Muscle layer of colon (tissue), 2 donors: Measurements from ENCODE around the gene ATAD3B.
"Not testable (repeated sequence)": the region's sequence is repeated elsewhere in the genome, so short reads cannot be mapped to it uniquely, and the experiment has no call there.

ENCODE experiments used
- H3K27ac ChIP-seq: one replicate; pipeline ENCODE4 v1.7.0; 2013; ENCODE audit warnings: low read depth, mild to moderate bottlenecking, low read length, moderate library complexity
- H3K27me3 ChIP-seq, 2 donors: one replicate each; pipeline ENCODE4 v1.7.0; 2013; ENCODE audit warnings: low read length in 2 of 2, mild to moderate bottlenecking in 2 of 2; ENCODE audit not compliant: insufficient read depth in 2 of 2, control insufficient read depth in 1 of 2
- H3K36me3 ChIP-seq: one replicate; pipeline ENCODE4 v1.7.0; 2013; ENCODE audit warnings: mild to moderate bottlenecking, low read length; ENCODE audit not compliant: insufficient read depth
- H3K4me1 ChIP-seq: one replicate; pipeline ENCODE4 v1.7.0; 2013; ENCODE audit warnings: mild to moderate bottlenecking, low read length; ENCODE audit not compliant: insufficient read depth
- H3K4me3 ChIP-seq, 2 donors: one replicate each; pipeline ENCODE4 v1.7.0; 2013; ENCODE audit warnings: low read length in 2 of 2, low read depth in 1 of 2, mild to moderate bottlenecking in 1 of 2, moderate library complexity in 1 of 2
- H3K9ac ChIP-seq: one replicate; pipeline ENCODE4 v1.7.0; 2013; ENCODE audit warnings: low read length
- H3K9me3 ChIP-seq: one replicate; pipeline ENCODE4 v1.7.0; 2013; ENCODE audit warnings: mild to moderate bottlenecking, low read length
- donor health status: abdominal sarcoma.
- donor health status: Adenocarcinoma of cecum.

The ATAD3B gene

GRCh38 chr1:1441002-1441888, 30.3 kb upstream of the ATAD3B start:
- Histone ChIP-seq H3K36me3 (no peaks in the 10 kb centered on the region), H3K27me3 (no peaks in the 10 kb centered on the region), H3K27ac (no peak overlapping the region), H3K9ac (no peak overlapping the region), H3K9me3 (no peaks in the 10 kb centered on the region), H3K4me3 (no peak overlapping the region), H3K4me1 (peaks cover 31% of the 10 kb centered on the region)

GRCh38 chr1:1442069-1442770, 29.3 kb upstream of the ATAD3B start:
- Histone ChIP-seq H3K36me3 (no peaks in the 10 kb centered on the region), H3K9me3 (no peaks in the 10 kb centered on the region), H3K27ac (no peak overlapping the region), H3K4me1 (peaks cover 23% of the 10 kb centered on the region), H3K9ac (no peak overlapping the region), H3K27me3 (no peaks in the 10 kb centered on the region), H3K4me3 (no peak overlapping the region)

GRCh38 chr1:1446631-1447030, 24.9 kb upstream of the ATAD3B start:
- not testable (repeated sequence) for H3K9me3 ChIP-seq, H3K27me3 ChIP-seq, H3K4me3 ChIP-seq, H3K27ac ChIP-seq, H3K36me3 ChIP-seq, H3K4me1 ChIP-seq, H3K9ac ChIP-seq

GRCh38 chr1:1449099-1449739, 22.3 kb upstream of the ATAD3B start, which contains the start of gene ATAD3C:
Gene ATAD3C (plus strand): TSS chr1:1449689. CDS start chr1:1450684, 995 bp downstream.
- Histone ChIP-seq H3K9me3 (no peaks in the 10 kb centered on the region), H3K9ac (no peak within 1 kb of the TSS), H3K27ac (no peak within 1 kb of the TSS), H3K4me3 (no peak within 1 kb of the TSS), H3K27me3 (no peaks in the 10 kb centered on the region), H3K4me1 (no peaks in the 10 kb centered on the region), H3K36me3 (no peaks in the 10 kb centered on the region)

GRCh38 chr1:1450616-1451015, 20.9 kb upstream of the ATAD3B start:
- not testable (repeated sequence) for H3K4me1 ChIP-seq, H3K4me3 ChIP-seq, H3K36me3 ChIP-seq, H3K27ac ChIP-seq, H3K9ac ChIP-seq, H3K27me3 ChIP-seq, H3K9me3 ChIP-seq

- no peak overlapping the region for H3K27ac ChIP-seq
- no peaks in the 10 kb centered on the region for H3K27me3 ChIP-seq
- no peaks in the 10 kb centered on the region for H3K9me3 ChIP-seq
- no peak overlapping the region for H3K9ac ChIP-seq
- no peaks in the 10 kb centered on the region for H3K4me1 ChIP-seq
- H3K36me3 ChIP-seq = no peaks in the 10 kb centered on the region
- no peak overlapping the region for H3K4me3 ChIP-seq
Measured at GRCh38 chr1:1451696-1452364, 19.7 kb upstream of the ATAD3B start.

GRCh38 chr1:1452365-1452739, 19.2 kb upstream of the ATAD3B start:
- not testable (repeated sequence) for H3K9me3 ChIP-seq, H3K27ac ChIP-seq, H3K36me3 ChIP-seq, H3K4me3 ChIP-seq, H3K4me1 ChIP-seq, H3K27me3 ChIP-seq, H3K9ac ChIP-seq

GRCh38 chr1:1452882-1453281, 18.7 kb upstream of the ATAD3B start:
- no peaks in the 10 kb centered on the region for H3K4me1 ChIP-seq
- no peaks in the 10 kb centered on the region for H3K36me3 ChIP-seq
- no peak overlapping the region for H3K4me3 ChIP-seq
- no peaks in the 10 kb centered on the region for H3K27me3 ChIP-seq
- no peaks in the 10 kb centered on the region for H3K9me3 ChIP-seq
- no peak overlapping the region for H3K27ac ChIP-seq
- no peak overlapping the region for H3K9ac ChIP-seq

GRCh38 chr1:1454286-1455056, 17.1 kb upstream of the ATAD3B start:
- not testable (repeated sequence) for H3K27ac ChIP-seq, H3K9ac ChIP-seq, H3K4me1 ChIP-seq, H3K9me3 ChIP-seq, H3K36me3 ChIP-seq, H3K4me3 ChIP-seq, H3K27me3 ChIP-seq

GRCh38 chr1:1455366-1455884, 16.1 kb upstream of the ATAD3B start:
- Histone ChIP-seq H3K9ac (no peak overlapping the region), H3K9me3 (no peaks in the 10 kb centered on the region), H3K27me3 (no peaks in the 10 kb centered on the region), H3K36me3 (no peaks in the 10 kb centered on the region), H3K4me3 (no peak overlapping the region), H3K27ac (no peak overlapping the region), H3K4me1 (no peaks in the 10 kb centered on the region)
